Measurements from ENCODE around the gene U2AF1L4. TPM values are rescaled to one million over a fixed set of nuclear protein-coding genes. Genes with fewer than 3 reads are reported as not detected.

U2AF1L4 gene
- total RNA-seq, 4 donors from 2014 or later, result 5.1 to 22.9 (median 13.4) TPM

DNA sequence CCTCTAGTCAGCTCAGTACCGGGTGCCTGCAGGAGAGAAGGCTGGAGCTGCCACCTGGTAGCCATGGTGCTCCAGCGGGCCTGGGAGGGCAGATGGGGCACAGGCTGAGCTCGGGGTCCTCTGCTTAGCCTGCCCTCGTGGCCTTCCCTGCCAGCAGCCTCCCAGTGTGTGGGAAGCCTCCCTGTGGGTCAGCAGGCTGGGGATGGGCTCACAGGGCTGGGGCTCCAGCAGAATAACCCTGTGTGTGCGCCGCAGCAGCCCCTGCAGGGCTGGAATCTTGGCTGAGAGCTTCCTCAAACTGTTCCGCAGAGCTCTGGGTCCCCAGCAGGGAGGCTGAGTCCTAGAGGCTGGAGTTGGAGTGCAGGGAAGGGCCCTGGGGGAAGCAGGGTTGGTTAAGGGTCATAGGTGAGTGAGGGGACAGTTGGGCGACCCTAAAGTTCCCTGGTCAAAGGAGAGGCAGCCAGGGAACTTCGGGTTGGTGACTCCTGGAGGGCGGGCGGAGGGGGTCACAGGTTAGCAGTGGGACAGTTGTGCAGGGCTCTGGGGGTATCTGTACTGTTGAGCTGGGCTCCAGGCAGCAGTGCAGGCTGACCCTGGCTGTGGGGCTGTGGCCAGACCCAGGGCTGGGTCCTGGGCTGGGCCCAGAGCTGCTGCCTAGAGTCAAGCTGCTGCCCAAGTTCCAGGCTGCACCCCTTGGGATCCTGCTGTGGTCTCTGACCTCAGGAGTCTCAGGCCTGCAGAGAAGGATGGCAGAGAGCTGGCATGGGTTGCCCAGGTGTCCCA, 44.2 kb upstream of the U2AF1L4 start:
- DNase-seq, result no peak
- no peak for ATAC-seq
- intact Hi-C loops (cut with DNase I; ENCODE audit: low total_unique reads), result no loop called here
- in situ Hi-C loops (cut with MboI; ENCODE audit: low sequenced_read_pairs in 4 of 4), result no loop called here
- TF ChIP-seq, protein P1, sequence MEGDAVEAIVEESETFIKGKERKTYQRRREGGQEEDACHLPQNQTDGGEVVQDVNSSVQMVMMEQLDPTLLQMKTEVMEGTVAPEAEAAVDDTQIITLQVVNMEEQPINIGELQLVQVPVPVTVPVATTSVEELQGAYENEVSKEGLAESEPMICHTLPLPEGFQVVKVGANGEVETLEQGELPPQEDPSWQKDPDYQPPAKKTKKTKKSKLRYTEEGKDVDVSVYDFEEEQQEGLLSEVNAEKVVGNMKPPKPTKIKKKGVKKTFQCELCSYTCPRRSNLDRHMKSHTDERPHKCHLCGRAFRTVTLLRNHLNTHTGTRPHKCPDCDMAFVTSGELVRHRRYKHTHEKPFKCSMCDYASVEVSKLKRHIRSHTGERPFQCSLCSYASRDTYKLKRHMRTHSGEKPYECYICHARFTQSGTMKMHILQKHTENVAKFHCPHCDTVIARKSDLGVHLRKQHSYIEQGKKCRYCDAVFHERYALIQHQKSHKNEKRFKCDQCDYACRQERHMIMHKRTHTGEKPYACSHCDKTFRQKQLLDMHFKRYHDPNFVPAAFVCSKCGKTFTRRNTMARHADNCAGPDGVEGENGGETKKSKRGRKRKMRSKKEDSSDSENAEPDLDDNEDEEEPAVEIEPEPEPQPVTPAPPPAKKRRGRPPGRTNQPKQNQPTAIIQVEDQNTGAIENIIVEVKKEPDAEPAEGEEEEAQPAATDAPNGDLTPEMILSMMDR (IDR thresholded peaks at IDR 0.05 in 4 of 5, conservative IDR thresholded peaks at IDR 0.05 in 1 of 5), result no peak
- no peak for TF ChIP-seq POLR2A (IDR thresholded peaks at IDR 0.05)
- Histone ChIP-seq H3K9me3 (no peaks in the 10 kb centered on the region), H3K27me3 (no peaks in the 10 kb centered on the region), H3K27ac (no peak overlapping the region), H3K4me1 (no peaks in the 10 kb centered on the region), H3K36me3 (no peaks in the 10 kb centered on the region), H3K4me3 (no peak overlapping the region)

DNA sequence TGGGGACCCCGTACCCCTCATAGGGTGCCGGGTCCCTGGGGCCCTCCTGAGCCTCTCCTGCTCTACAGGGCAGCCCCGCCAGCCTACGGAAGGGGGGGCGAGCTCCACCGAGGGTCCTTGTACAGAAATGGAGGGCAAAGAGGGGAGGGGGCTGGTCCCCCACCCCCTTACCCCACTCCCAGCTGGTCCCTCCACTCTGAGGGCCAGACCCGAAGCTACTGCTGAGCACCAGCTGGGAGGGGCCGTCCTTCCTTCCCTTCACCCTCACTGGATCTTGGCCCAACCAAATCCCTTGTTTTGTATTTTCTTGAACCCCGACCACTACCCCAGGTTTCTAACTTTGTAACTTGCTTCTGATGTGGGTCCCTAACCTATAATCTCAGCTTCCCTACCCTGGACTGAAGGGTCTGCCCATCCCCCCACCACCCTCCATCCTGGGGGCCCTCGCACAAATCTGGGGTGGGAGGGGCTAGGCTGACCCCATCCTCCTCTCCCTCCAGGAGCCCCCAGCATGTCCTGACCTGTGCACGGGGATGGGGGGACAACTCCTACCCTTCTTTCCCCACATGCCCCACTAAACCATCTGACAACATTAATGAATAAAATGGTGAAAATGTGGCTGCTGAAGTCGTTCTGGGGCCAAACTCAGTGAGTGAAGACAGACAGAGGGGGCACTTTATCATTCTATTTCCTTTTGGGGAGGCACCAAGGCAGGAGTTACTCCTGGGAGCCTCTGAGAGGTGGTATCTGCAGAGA, 43.2 kb upstream of the U2AF1L4 start:
- H3K36me3 ChIP-seq, result no peaks in the 10 kb centered on the region
- H3K4me1 ChIP-seq, result no peaks in the 10 kb centered on the region
- ATAC-seq (no peak), DNase-seq (no peak)
- H3K27ac ChIP-seq, result no peak overlapping the region
- TF ChIP-seq, protein P1 (IDR thresholded peaks at IDR 0.05 in 4 of 5, conservative IDR thresholded peaks at IDR 0.05 in 1 of 5), result no peak
- no peak for TF ChIP-seq POLR2A (IDR thresholded peaks at IDR 0.05)
- intact Hi-C loops (cut with DNase I; ENCODE audit: low total_unique reads), result no loop called here
- H3K27me3 ChIP-seq, result no peaks in the 10 kb centered on the region
- no peaks in the 10 kb centered on the region for H3K9me3 ChIP-seq
- in situ Hi-C loops (cut with MboI; ENCODE audit: low sequenced_read_pairs in 4 of 4), result no loop called here
- no peak overlapping the region for H3K4me3 ChIP-seq

DNA sequence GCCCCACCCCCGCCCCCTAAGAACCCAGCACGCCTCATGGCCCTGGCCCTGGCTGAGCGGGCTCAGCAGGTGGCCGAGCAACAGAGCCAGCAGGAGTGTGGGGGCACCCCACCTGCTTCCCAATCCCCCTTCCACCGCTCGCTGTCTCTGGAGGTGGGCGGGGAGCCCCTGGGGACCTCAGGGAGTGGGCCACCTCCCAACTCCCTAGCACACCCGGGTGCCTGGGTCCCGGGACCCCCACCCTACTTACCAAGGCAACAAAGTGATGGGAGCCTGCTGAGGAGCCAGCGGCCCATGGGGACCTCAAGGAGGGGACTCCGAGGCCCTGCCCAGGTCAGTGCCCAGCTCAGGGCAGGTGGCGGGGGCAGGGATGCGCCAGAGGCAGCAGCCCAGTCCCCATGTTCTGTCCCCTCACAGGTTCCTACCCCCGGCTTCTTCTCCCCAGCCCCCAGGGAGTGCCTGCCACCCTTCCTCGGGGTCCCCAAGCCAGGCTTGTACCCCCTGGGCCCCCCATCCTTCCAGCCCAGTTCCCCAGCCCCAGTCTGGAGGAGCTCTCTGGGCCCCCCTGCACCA, 42.1 kb upstream of the U2AF1L4 start:
- intact Hi-C loops (cut with DNase I; ENCODE audit: low total_unique reads) (no loop called here), in situ Hi-C loops (cut with MboI; ENCODE audit: low sequenced_read_pairs in 4 of 4) (no loop called here)
- H3K36me3 ChIP-seq, result no peaks in the 10 kb centered on the region
- H3K4me3 ChIP-seq, result no peak overlapping the region
- TF ChIP-seq POLR2A (IDR thresholded peaks at IDR 0.05), result no peak
- TF ChIP-seq, protein P1 (IDR thresholded peaks at IDR 0.05 in 4 of 5, conservative IDR thresholded peaks at IDR 0.05 in 1 of 5), result no peak
- ATAC-seq, result no peak
- no peaks in the 10 kb centered on the region for H3K4me1 ChIP-seq
- no peak overlapping the region for H3K27ac ChIP-seq
- no peak for DNase-seq
- no peaks in the 10 kb centered on the region for H3K27me3 ChIP-seq
- no peaks in the 10 kb centered on the region for H3K9me3 ChIP-seq

DNA sequence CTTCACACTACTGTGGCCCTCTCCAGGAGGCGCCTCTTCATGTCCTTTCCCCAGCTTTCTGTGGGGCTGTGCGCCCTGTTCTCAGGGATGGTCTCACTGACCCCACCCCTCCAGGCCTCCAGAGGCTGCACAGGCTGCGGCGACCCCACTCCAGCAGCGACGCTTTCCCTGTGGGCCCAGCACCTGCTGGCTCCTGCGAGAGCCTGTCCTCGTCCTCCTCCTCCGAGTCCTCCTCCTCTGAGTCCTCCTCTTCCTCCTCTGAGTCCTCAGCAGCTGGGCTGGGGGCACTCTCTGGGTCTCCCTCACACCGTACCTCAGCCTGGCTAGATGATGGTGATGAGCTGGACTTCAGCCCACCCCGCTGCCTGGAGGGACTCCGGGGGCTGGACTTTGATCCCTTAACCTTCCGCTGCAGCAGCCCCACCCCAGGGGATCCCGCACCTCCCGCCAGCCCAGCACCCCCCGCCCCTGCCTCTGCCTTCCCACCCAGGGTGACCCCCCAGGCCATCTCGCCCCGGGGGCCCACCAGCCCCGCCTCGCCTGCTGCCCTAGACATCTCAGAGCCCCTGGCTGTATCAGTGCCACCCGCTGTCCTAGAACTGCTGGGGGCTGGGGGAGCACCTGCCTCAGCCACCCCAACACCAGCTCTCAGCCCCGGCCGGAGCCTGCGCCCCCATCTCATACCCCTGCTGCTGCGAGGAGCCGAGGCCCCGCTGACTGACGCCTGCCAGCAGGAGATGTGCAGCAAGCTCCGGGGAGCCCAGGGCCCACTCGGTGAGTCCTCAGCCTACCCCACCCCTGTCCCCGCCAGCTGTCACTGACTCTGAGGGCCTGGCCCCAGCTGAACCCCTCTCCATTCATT, 41.3 kb upstream of the U2AF1L4 start:
- no peak overlapping the region for H3K4me3 ChIP-seq
- no peaks in the 10 kb centered on the region for H3K27me3 ChIP-seq
- H3K27ac ChIP-seq, result no peak overlapping the region
- H3K36me3 ChIP-seq, result no peaks in the 10 kb centered on the region
- ATAC-seq (no peak), DNase-seq (no peak)
- intact Hi-C loops (cut with DNase I; ENCODE audit: low total_unique reads) (no loop called here), in situ Hi-C loops (cut with MboI; ENCODE audit: low sequenced_read_pairs in 4 of 4) (no loop called here)
- H3K9me3 ChIP-seq, result no peaks in the 10 kb centered on the region
- no peaks in the 10 kb centered on the region for H3K4me1 ChIP-seq
- no peak for TF ChIP-seq POLR2A (IDR thresholded peaks at IDR 0.05)
- TF ChIP-seq, protein P1 (IDR thresholded peaks at IDR 0.05 in 4 of 5, conservative IDR thresholded peaks at IDR 0.05 in 1 of 5), result no peak
